Measurements from ENCODE around the gene POU6F2.

The POU6F2 gene

DNA sequence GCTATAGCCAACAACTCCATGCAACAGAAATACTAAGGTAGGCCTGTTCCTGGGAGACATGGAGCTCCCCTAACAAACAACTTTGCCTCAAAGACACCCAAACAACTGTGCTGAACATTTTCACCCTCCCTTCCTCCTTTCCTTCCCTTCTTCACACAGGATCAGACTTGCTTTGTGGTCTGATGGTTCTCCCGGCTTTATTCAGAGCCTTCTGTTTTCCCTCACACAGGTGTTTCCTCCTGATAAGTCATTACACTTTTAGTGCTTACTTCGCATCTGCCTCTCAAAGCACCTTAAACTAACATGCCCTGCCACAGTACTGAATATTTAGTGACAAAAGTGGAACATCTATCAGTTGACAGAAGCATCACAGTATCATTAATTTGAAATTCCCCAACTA, 532.2 kb downstream of the POU6F2 start:
- no peak for DNase-seq (ENCODE audit: low read depth)

DNA sequence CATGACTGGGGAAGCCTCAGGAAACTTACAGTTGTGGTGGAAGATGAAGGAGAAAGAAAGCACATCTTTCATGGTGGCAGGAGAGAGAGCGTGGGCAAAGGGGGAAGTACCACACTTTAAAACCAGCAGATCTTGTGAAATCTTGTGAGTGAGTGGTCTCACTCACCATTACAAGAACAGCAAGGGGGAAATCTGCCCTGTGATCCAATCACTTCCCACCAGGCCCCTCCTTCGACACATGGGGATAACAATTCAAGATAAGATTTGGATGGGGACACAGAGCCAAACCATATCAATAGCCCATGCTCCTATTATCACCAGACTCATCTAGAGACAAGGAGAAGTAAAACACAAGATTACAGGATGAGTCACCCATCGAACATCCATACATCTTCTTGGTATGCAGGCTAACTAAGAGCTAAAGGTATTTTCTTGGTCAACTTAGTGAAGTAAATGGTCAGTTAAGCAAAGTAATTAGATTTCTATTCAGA, 533.2 kb downstream of the POU6F2 start:
- DNase-seq (ENCODE audit: low read depth) = no peak

DNA sequence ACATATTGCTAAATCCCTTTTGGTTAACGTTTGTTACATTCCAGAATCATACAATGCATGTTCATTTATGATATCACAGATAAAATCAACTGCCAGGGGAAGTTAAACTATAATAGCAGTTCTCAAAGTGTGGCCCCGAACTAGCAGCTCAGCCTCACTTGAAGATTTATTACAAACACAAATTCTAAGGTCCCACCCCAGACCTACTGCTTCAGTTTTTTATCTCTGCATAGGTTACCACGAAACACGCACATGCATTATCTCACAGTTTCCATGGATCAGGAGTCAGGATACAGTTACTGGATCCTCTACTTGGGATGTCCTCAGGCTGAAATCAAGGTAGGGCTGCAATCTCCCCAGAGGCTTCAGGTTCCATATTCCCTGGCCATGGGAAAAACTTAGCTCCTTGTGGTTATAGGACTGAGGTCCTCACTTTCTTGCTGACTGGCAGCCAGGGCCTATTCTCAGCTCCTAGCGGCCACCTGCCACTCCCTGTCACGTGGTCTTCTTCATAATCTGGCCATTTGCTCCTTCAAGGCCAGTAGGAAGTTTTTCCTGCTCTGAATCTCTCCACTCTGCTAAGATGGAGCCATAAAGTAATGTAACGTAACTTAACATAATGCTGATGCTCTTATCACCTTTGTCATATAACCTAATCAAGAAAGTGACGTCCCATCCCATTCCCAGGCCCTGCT, 538.0 kb downstream of the POU6F2 start:
- DNase-seq (ENCODE audit: low read depth) = no peak

DNA sequence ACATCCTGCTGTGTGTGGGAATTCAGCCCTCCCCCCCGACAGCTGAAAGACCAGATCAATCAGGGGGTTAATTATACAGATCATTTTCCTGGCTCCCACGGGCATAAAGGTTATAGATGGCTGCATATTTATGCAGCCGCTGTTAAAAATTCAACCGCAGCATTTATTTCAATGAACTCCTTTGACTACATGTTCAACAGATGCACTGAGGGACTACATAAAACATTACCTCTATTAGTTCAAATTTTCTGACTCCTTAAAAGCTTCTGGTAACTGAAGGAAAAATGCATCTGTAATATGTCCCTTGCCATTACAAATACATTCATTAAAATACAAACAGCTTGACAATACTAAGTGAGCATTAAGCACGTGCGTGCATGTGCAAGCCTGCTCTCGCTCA, 538.8 kb downstream of the POU6F2 start:
- DNase-seq (ENCODE audit: low read depth) = no peak

DNA sequence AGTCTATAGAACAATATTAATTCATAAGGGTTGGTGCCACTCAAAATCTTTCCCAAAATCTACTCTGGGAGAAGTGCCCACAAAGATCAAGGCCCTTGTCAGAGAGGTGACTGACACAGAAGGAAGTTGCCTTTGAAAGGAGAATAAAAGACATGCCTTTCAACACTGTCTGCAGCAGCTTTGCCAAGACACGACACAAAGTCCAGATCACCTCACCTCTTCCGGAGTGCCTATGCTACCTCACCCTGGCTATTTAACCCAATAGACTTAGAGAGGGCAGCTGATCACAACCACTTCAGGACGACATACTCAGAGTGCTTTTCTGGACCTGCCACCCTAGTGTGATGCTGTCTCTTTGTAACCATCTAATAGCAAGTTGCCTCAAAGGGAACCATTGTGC, 539.5 kb downstream of the POU6F2 start:
- DNase-seq (ENCODE audit: low read depth) = no peak
